Chondrocyte (in vitro differentiated cells): ENCODE data around the gene WDR72. TPM values are rescaled to one million over a fixed set of nuclear protein-coding genes. Genes with fewer than 3 reads are reported as not detected.
A peak's percentile ranks its signal among the peaks of the same experiment; 100 is the strongest.

ENCODE experiments used
- DNase-seq: peaks from one replicate; pipeline ENCODE4 v3.0.0; 2021; ENCODE audit warnings: mixed read lengths, low spot score
- H3K27ac Mint-ChIP-seq: one replicate; pipeline ENCODE4 v1.8.0; 2021; ENCODE audit warnings: mild to moderate bottlenecking, moderate library complexity, mixed read lengths; ENCODE audit not compliant: unreplicated experiment
- H3K27me3 Mint-ChIP-seq: 2 replicates; pipeline ENCODE4 v1.8.0; 2021; ENCODE audit warnings: low read depth, mixed read lengths
- H3K36me3 Mint-ChIP-seq: 2 replicates; pipeline ENCODE4 v1.8.0; 2021; ENCODE audit warnings: low read depth, mixed read lengths
- H3K4me1 Mint-ChIP-seq: 2 replicates; pipeline ENCODE4 v1.8.0; 2021; ENCODE audit warnings: low read depth, mild to moderate bottlenecking, mixed read lengths
- H3K4me3 Mint-ChIP-seq: one replicate; pipeline ENCODE4 v1.8.0; 2021; ENCODE audit warnings: mild to moderate bottlenecking, moderate library complexity, mixed read lengths; ENCODE audit not compliant: unreplicated experiment
- H3K9me3 Mint-ChIP-seq: 2 replicates; pipeline ENCODE4 v1.8.0; 2021; ENCODE audit warnings: low read depth, mixed read lengths
- CTCF ChIP-seq: fragments of 200-600 bp; sonication (generic); IDR thresholded peaks from 2 replicates; pipeline ENCODE4 v1.5.0; 2021; ENCODE audit warnings: antibody characterized with exemption, mild to moderate bottlenecking, moderate library complexity
- total RNA-seq: library from RNA; stranded (reverse); gene quantifications from 3 replicates; pipeline ENCODE4 v1.2.1, GENCODE V29; 2021

WDR72 gene
- total RNA-seq, 1 donor from 2014 or later = not detected

- no peak for DNase-seq
- H3K4me1 Mint-ChIP-seq = no peaks in the 10 kb centered on the region
- no peak for TF ChIP-seq CTCF
- H3K27ac Mint-ChIP-seq = no peak overlapping the region
- H3K4me3 Mint-ChIP-seq = no peak overlapping the region
- H3K9me3 Mint-ChIP-seq = no peaks in the 10 kb centered on the region
- H3K27me3 Mint-ChIP-seq = peaks cover 18% of the 10 kb centered on the region
- H3K36me3 Mint-ChIP-seq = no peaks in the 10 kb centered on the region
Observed at GRCh38 chr15:53675832-53676231, 83.6 kb downstream of the WDR72 start.

GRCh38 chr15:53671545-53671944 is 87.9 kb downstream of the WDR72 start:
- Mint-ChIP-seq H3K36me3 (no peaks in the 10 kb centered on the region), H3K4me1 (no peaks in the 10 kb centered on the region), H3K4me3 (no peak overlapping the region), H3K27me3 (peaks cover 19% of the 10 kb centered on the region), H3K9me3 (no peaks in the 10 kb centered on the region), H3K27ac (no peak overlapping the region)
- TF ChIP-seq CTCF = no peak
- no peak for DNase-seq

GRCh38 chr15:53670701-53671100 is 88.8 kb downstream of the WDR72 start:
- TF ChIP-seq CTCF = no peak

GRCh38 chr15:53665930-53666329 is 93.5 kb downstream of the WDR72 start:
- TF ChIP-seq CTCF = peak; percentile 66
- no peak for DNase-seq
- H3K36me3 Mint-ChIP-seq = no peaks in the 10 kb centered on the region
- H3K4me3 Mint-ChIP-seq = no peak overlapping the region
- no peaks in the 10 kb centered on the region for H3K9me3 Mint-ChIP-seq
- no peak overlapping the region for H3K27ac Mint-ChIP-seq
- peaks cover 35% of the 10 kb centered on the region for H3K27me3 Mint-ChIP-seq
- no peaks in the 10 kb centered on the region for H3K4me1 Mint-ChIP-seq

More at GRCh38 chr15:53670701-53671100, 88.8 kb downstream of the WDR72 start:
- no peaks in the 10 kb centered on the region for H3K36me3 Mint-ChIP-seq
- peaks cover 24% of the 10 kb centered on the region for H3K27me3 Mint-ChIP-seq
- no peak overlapping the region for H3K27ac Mint-ChIP-seq
- H3K9me3 Mint-ChIP-seq = no peaks in the 10 kb centered on the region
- H3K4me1 Mint-ChIP-seq = no peaks in the 10 kb centered on the region
- DNase-seq = no peak
- no peak overlapping the region for H3K4me3 Mint-ChIP-seq

GRCh38 chr15:53658827-53659555 is 100.5 kb downstream of the WDR72 start:
- Mint-ChIP-seq H3K4me1 (no peaks in the 10 kb centered on the region), H3K4me3 (no peak overlapping the region), H3K27ac (no peak overlapping the region), H3K36me3 (no peaks in the 10 kb centered on the region), H3K9me3 (no peaks in the 10 kb centered on the region), H3K27me3 (peaks cover 22% of the 10 kb centered on the region)
- DNase-seq = no peak
- no peak for TF ChIP-seq CTCF
